Body of pancreas (tissue), 4 donors: Measurements from ENCODE around the gene PCSK6. TPM values are rescaled to one million over a fixed set of nuclear protein-coding genes. Genes with fewer than 3 reads are reported as not detected.

Experiments
- ATAC-seq: fragments of 150-250 bp; one replicate; pipeline ENCODE4 v1.9.1; 2016
- DNase-seq, 4 donors: peaks; one replicate each; pipeline ENCODE4 v3.0.0-alpha.2; 2019
- H3K27ac ChIP-seq, 4 donors: fragments of 200-600 bp; sonication (generic); 1 replicate in 3 of 4; 2 replicates in 1 of 4; pipeline versions ENCODE4 v1.5.1 to v1.6.1; 2016 to 2019; ENCODE audit warnings: mild to moderate bottlenecking in 1 of 4, mixed read lengths in 1 of 4, moderate library complexity in 1 of 4
- H3K27me3 ChIP-seq, 2 donors: fragments of 200-600 bp; sonication (generic); one replicate each; pipeline ENCODE4 v1.6.0; 2016; ENCODE audit warnings: mild to moderate bottlenecking in 1 of 2
- H3K36me3 ChIP-seq, 2 donors: fragments of 200-600 bp; sonication (generic); replicated peaks in 1 of 2; 2 replicates each; pipeline ENCODE4 v1.5.1; 2016; ENCODE audit warnings: low read depth in 2 of 2; ENCODE audit not compliant: insufficient read depth in 1 of 2
- H3K4me1 ChIP-seq: fragments of 200-600 bp; sonication (generic); one replicate; pipeline ENCODE4 v1.6.0; 2016
- H3K4me3 ChIP-seq, 2 donors: fragments of 200-600 bp; sonication (generic); 1 replicate in 1 of 2; 2 replicates in 1 of 2; pipeline ENCODE4 v1.5.1; 2016 to 2019
- H3K9me3 ChIP-seq, 3 donors: fragments of 200-600 bp; sonication (generic); 1 replicate in 2 of 3; 2 replicates in 1 of 3; pipeline ENCODE4 v1.5.1; 2016
- CTCF ChIP-seq, 7 experiments: fragments of 450-650 bp in 4 of 7; fragments of 200-600 bp in 3 of 7; sonication (generic) in 3 of 7; IDR thresholded peaks; one replicate each; pipeline ENCODE4 v1.5.1; 2016 to 2019; ENCODE audit warnings: antibody characterized with exemption in 7 of 7
- POLR2A ChIP-seq, 3 donors: fragments of 450-650 bp; IDR thresholded peaks; one replicate each; pipeline ENCODE4 v1.6.1; 2016; ENCODE audit warnings: antibody characterized with exemption in 3 of 3, mild to moderate bottlenecking in 2 of 3
- WGBS, 2 donors: methylation state at CpG; one replicate each; pipeline ENCODE4 v1.1.5; 2017; 5-methylcytosine and 5-hydroxymethylcytosine counted together
- intact Hi-C: fragments of 100-400 bp; cut with DNase I; formaldehyde crosslinking; loops from one replicate; pipeline ENCODE4 v1.15.1; 2023
- total RNA-seq, 2 donors: library from RNA; depleted of rRNA; stranded (reverse); fragments of >200 nt; gene quantifications; one replicate each; pipeline ENCODE4 v1.1.0, GENCODE V29; 2016

PCSK6 gene
- total RNA-seq, 2 donors from 2014 or later, result 8.9 to 10.1 TPM

- ATAC-seq (no peak), DNase-seq (no peak)
- H3K4me3 ChIP-seq, result no peak overlapping the region
- H3K4me1 ChIP-seq, result peaks cover 10% of the 10 kb centered on the region
- no peak overlapping the region for H3K27ac ChIP-seq
- no peaks in the 10 kb centered on the region for H3K9me3 ChIP-seq
- H3K36me3 ChIP-seq, result no peaks in the 10 kb centered on the region
- H3K27me3 ChIP-seq, result no peaks in the 10 kb centered on the region
- TF ChIP-seq CTCF (IDR thresholded peaks at IDR 0.05) (no peak), POLR2A (IDR thresholded peaks at IDR 0.05) (no peak)
- intact Hi-C loops, result no loop called here
- 73 to 78% methylated on average over 8 of the region's 8 CpGs for WGBS, 2 donors
These were observed 21.0 kb upstream of the PCSK6 start for GRCh38 chr15:101510212-101511197.

- no peak for DNase-seq
- H3K4me1 ChIP-seq, result peaks cover 10% of the 10 kb centered on the region
- H3K4me3 ChIP-seq, result no peak overlapping the region
- intact Hi-C loops, result no loop called here
- H3K27me3 ChIP-seq, result no peaks in the 10 kb centered on the region
- 89 to 94% methylated on average over 6 of the region's 6 CpGs for WGBS, 2 donors
- no peak for ATAC-seq
- TF ChIP-seq CTCF (IDR thresholded peaks at IDR 0.05) (no peak), POLR2A (IDR thresholded peaks at IDR 0.05) (no peak)
- no peaks in the 10 kb centered on the region for H3K36me3 ChIP-seq
- no peak overlapping the region for H3K27ac ChIP-seq
- no peaks in the 10 kb centered on the region for H3K9me3 ChIP-seq
These were observed 19.8 kb upstream of the PCSK6 start for GRCh38 chr15:101509279-101509678.

GRCh38 chr15:101506491-101506890, 17.0 kb upstream of the PCSK6 start:
- no peaks in the 10 kb centered on the region for H3K36me3 ChIP-seq
- 88 to 94% methylated on average over 8 of the region's 8 CpGs for WGBS, 2 donors
- H3K27ac ChIP-seq, result no peak overlapping the region
- no peaks in the 10 kb centered on the region for H3K9me3 ChIP-seq
- no peak for ATAC-seq
- TF ChIP-seq POLR2A (IDR thresholded peaks at IDR 0.05) (no peak), CTCF (IDR thresholded peaks at IDR 0.05) (no peak)
- H3K27me3 ChIP-seq, result no peaks in the 10 kb centered on the region
- H3K4me1 ChIP-seq, result peaks cover 12% of the 10 kb centered on the region
- no peak for DNase-seq
- intact Hi-C loops, result no loop called here
- H3K4me3 ChIP-seq, result no peak overlapping the region

- 82 to 86% methylated on average over 18 of the region's 18 CpGs for WGBS, 2 donors
- Histone ChIP-seq H3K4me3 (no peak overlapping the region), H3K36me3 (no peaks in the 10 kb centered on the region), H3K27me3 (no peaks in the 10 kb centered on the region), H3K4me1 (peaks cover 19% of the 10 kb centered on the region), H3K27ac (no peak overlapping the region), H3K9me3 (no peaks in the 10 kb centered on the region)
- DNase-seq, result no peak
- TF ChIP-seq POLR2A (IDR thresholded peaks at IDR 0.05) (no peak), CTCF (IDR thresholded peaks at IDR 0.05) (no peak)
- no peak for ATAC-seq
- intact Hi-C loops, result no loop called here
These were observed 16.3 kb upstream of the PCSK6 start for GRCh38 chr15:101505610-101506337.
